ENCODE data around the gene GPR87. TPM values are rescaled to one million over a fixed set of nuclear protein-coding genes. Genes with fewer than 3 reads are reported as not detected.

Gene GPR87
- total RNA-seq, 1 experiment from 2014 or later, result 3.8 TPM

- H3K4me2 ChIP-seq (ENCODE audit: low read length), result no peak overlapping the region
- H3K27ac ChIP-seq (ENCODE audit: low read depth, low read length), result no peak overlapping the region
- no peak overlapping the region for H3K9ac ChIP-seq (ENCODE audit: low read length)
- intact Hi-C loops (cut with micrococcal nuclease), result no loop called here
- H3K36me3 ChIP-seq (ENCODE audit: control insufficient read depth in 1 of 2, insufficient read depth in 2 of 2, low read length in 2 of 2), result no peaks in the 10 kb centered on the region
- CTCF ChIA-PET, result interaction anchor here (0.7 kb wide), 1 partner anchor 108 kb away, joined by 3 read pairs; no protein-coding TSS in a partner anchor
- no peak overlapping the region for H3K4me3 ChIP-seq (replicated peaks in 1 of 2; ENCODE audit: low read depth in 1 of 2, low read length in 2 of 2)
- no peaks in the 10 kb centered on the region for H3K79me2 ChIP-seq (ENCODE audit: insufficient read depth, low read length)
- RAD21 ChIA-PET (ENCODE audit: low non-redundant PET in 1 of 2, low total read pairs in 2 of 2, uncharacterized antibody in 2 of 2, unreplicated experiment in 2 of 2), result no interaction called here
- no peak overlapping the region for H2AFZ ChIP-seq (ENCODE audit: low read depth, low read length, poor library complexity, severe bottlenecking)
- no peak for DNase-seq (ENCODE audit: low read depth, low spot score)
- no TSS peak for BruUV-seq (replicated peaks)
- H3K9me3 ChIP-seq (ENCODE audit: control insufficient read depth in 1 of 2, insufficient read depth in 1 of 2, low read depth in 1 of 2, low read length in 2 of 2), result no peaks in the 10 kb centered on the region
- H3K9me2 ChIP-seq (ENCODE audit: insufficient read depth), result no peaks in the 10 kb centered on the region
- POLR2A ChIA-PET, result no interaction called here
- H3K27me3 ChIP-seq (ENCODE audit: insufficient read depth, low read length), result no peaks in the 10 kb centered on the region
- H3K4me1 ChIP-seq (ENCODE audit: control insufficient read depth in 1 of 2, insufficient read depth in 2 of 2, low read length in 2 of 2), result no peaks in the 10 kb centered on the region
- TF ChIP-seq ELF1 (IDR thresholded peaks at IDR 0.05; ENCODE audit: borderline replicate concordance, low read depth), result no peak
- TF ChIP-seq ATF3 (IDR thresholded peaks at IDR 0.05), result no peak
- no peak for TF ChIP-seq ZNF274 (IDR thresholded peaks at IDR 0.05; ENCODE audit: low read depth, low read length)
- no peak for TF ChIP-seq POLR2AphosphoS5 (IDR thresholded peaks at IDR 0.05; ENCODE audit: low read depth, low read length)
- TF ChIP-seq SP1 (IDR thresholded peaks at IDR 0.05; ENCODE audit: low read depth), result no peak
- TF ChIP-seq SIN3A (IDR thresholded peaks at IDR 0.05; ENCODE audit: low read depth), result no peak
- no peak for TF ChIP-seq REST (IDR thresholded peaks at IDR 0.05; ENCODE audit: low read depth)
- no peak for TF ChIP-seq EZH2phosphoT487 (IDR thresholded peaks at IDR 0.05; ENCODE audit: borderline replicate concordance)
- TF ChIP-seq JUND (IDR thresholded peaks at IDR 0.05), result no peak
- TF ChIP-seq ZBTB33 (IDR thresholded peaks at IDR 0.05; ENCODE audit: extremely low read depth, insufficient replicate concordance, low read length), result no peak
- no peak for TF ChIP-seq FOSL1 (IDR thresholded peaks at IDR 0.05; ENCODE audit: low read depth)
- TF ChIP-seq CTCF (IDR thresholded peaks at IDR 0.05 in 2 of 3, conservative IDR thresholded peaks at IDR 0.05 in 1 of 3; ENCODE audit: borderline replicate concordance in 1 of 3, insufficient read depth in 1 of 3, low read depth in 2 of 3, low read length in 2 of 3), result no peak
- TF ChIP-seq RAD21 (IDR thresholded peaks at IDR 0.05; ENCODE audit: low read depth), result no peak
- TF ChIP-seq EGR1 (IDR thresholded peaks at IDR 0.05; ENCODE audit: low read depth), result no peak
- TF ChIP-seq POLR2A (IDR thresholded peaks at IDR 0.05; ENCODE audit: borderline replicate concordance, extremely low read depth, insufficient read depth, insufficient read length), result no peak
- no peak for TF ChIP-seq SRF (IDR thresholded peaks at IDR 0.05; ENCODE audit: low read depth)
- TF ChIP-seq CBX3 (IDR thresholded peaks at IDR 0.05; ENCODE audit: low read depth), result no peak
- TF ChIP-seq ZFX (IDR thresholded peaks at IDR 0.05), result no peak
- no peaks in the 10 kb centered on the region for H4K20me1 ChIP-seq (ENCODE audit: insufficient read depth)
- ATAC-seq, result no peak
These were observed 40.5 kb downstream of the GPR87 start for GRCh38 chr3:151276038-151276686.
